IMR-90 (cell line): ENCODE results near the gene KRTAP5-7. TPM values are rescaled to one million over a fixed set of nuclear protein-coding genes. Genes with fewer than 3 reads are reported as not detected.

Experiments used
- ATAC-seq: fragments of 200-7000 bp; cut with Tn5 transposase; 2 replicates; pipeline ENCODE4 v1.9.1; 2020; ENCODE audit warnings: low read depth, mild to moderate bottlenecking, moderate library complexity
- BruUV-seq: library from RNA; stranded (reverse); fragments of 400-500 nt; replicated peaks from 2 replicates; lab custom pipeline; 2021; lab: Mats Ljungman, UMichigan
- CTCF ChIA-PET: fragments of 300-600 bp; formaldehyde crosslinking; extraction: SDS; loops from one replicate; lab custom pipeline; 2021; ENCODE audit warnings: antibody characterized with exemption; lab: Yijun Ruan, JAX
- POLR2A ChIA-PET: fragments of 300-600 bp; sonication (Branson Sonifier 250); formaldehyde crosslinking; loops from one replicate; lab custom pipeline; 2022; ENCODE audit warnings: antibody characterized with exemption; ENCODE audit not compliant: unreplicated experiment; lab: Charles Lee
- DNase-seq: peaks from one replicate; pipeline ENCODE4 v3.0.0; 2013
- H2AFZ ChIP-seq: replicated peaks from 2 replicates; pipeline ENCODE3; 2013; ENCODE audit warnings: low read length, mild to moderate bottlenecking; ENCODE audit not compliant: poor library complexity
- H2AK5ac ChIP-seq: 2 replicates; pipeline ENCODE4 v1.6.1; 2013; ENCODE audit warnings: low read depth, low read length, inconsistent platforms
- H2AK9ac ChIP-seq: replicated peaks from 2 replicates; pipeline ENCODE3; 2013; ENCODE audit warnings: mild to moderate bottlenecking, low read depth, low read length, moderate library complexity; ENCODE audit not compliant: poor library complexity
- H2BK120ac ChIP-seq: 2 replicates; pipeline ENCODE4 v1.6.1; 2013; ENCODE audit warnings: low read depth, low read length, inconsistent platforms
- H2BK15ac ChIP-seq: 3 replicates; pipeline ENCODE4 v1.6.1; 2013; ENCODE audit warnings: low read depth, low read length, inconsistent platforms
- H2BK20ac ChIP-seq: 2 replicates; pipeline ENCODE4 v1.6.1; 2013; ENCODE audit warnings: low read depth, mild to moderate bottlenecking, inconsistent platforms, low read length, moderate library complexity
- H2BK5ac ChIP-seq: 2 replicates; pipeline ENCODE4 v1.6.1; 2013; ENCODE audit warnings: mild to moderate bottlenecking, low read depth, low read length, inconsistent platforms; ENCODE audit not compliant: poor library complexity, severe bottlenecking
- H3K14ac ChIP-seq: replicated peaks from 2 replicates; pipeline ENCODE4 v1.6.1; 2013; ENCODE audit warnings: low read depth, low read length, inconsistent platforms
- H3K18ac ChIP-seq: 2 replicates; pipeline ENCODE4 v1.6.1; 2013; ENCODE audit warnings: low read depth, low read length, control low read depth
- H3K23ac ChIP-seq: 2 replicates; pipeline ENCODE4 v1.6.1; 2013; ENCODE audit warnings: low read depth, low read length, inconsistent platforms
- H3K27ac ChIP-seq: 2 replicates; pipeline ENCODE4 v1.5.1; 2013; ENCODE audit warnings: mild to moderate bottlenecking, control low read depth, low read length; ENCODE audit not compliant: insufficient read depth
- H3K27me3 ChIP-seq: 2 replicates; pipeline ENCODE4 v1.6.1; 2013; ENCODE audit warnings: low read length; ENCODE audit not compliant: control insufficient read depth, insufficient read depth
- H3K36me3 ChIP-seq: 2 replicates; pipeline ENCODE4 v1.6.1; 2013; ENCODE audit warnings: low read length, mixed read lengths; ENCODE audit not compliant: control insufficient read depth, insufficient read depth
- H3K4ac ChIP-seq: 2 replicates; pipeline ENCODE4 v1.6.1; 2013; ENCODE audit warnings: low read depth, low read length, inconsistent platforms
- H3K4me1 ChIP-seq: 2 replicates; pipeline ENCODE4 v1.6.1; 2013; ENCODE audit warnings: low read length, mixed read lengths; ENCODE audit not compliant: control insufficient read depth, insufficient read depth
- H3K4me2 ChIP-seq: 2 replicates; pipeline ENCODE4 v1.6.1; 2013; ENCODE audit warnings: low read depth, mild to moderate bottlenecking, control low read depth, low read length, moderate library complexity
- H3K4me3 ChIP-seq: 2 replicates; pipeline ENCODE4 v1.5.1; 2013; ENCODE audit warnings: low read depth, mild to moderate bottlenecking, control low read depth, low read length, moderate library complexity; ENCODE audit not compliant: insufficient read depth
- H3K56ac ChIP-seq: 2 replicates; pipeline ENCODE4 v1.6.1; 2013; ENCODE audit warnings: low read length, inconsistent platforms; ENCODE audit not compliant: insufficient read depth; ENCODE audit errors: extremely low read depth
- H3K79me1 ChIP-seq, 2 experiments: 2 replicates each; pipeline ENCODE4 v1.6.1; 2013; ENCODE audit warnings: low read length in 2 of 2, inconsistent platforms in 1 of 2, low read depth in 1 of 2
- H3K9ac ChIP-seq: 2 replicates; pipeline ENCODE4 v1.6.1; 2013; ENCODE audit warnings: low read depth, low read length, control low read depth
- H3K9me1 ChIP-seq: 2 replicates; pipeline ENCODE4 v1.6.1; 2013; ENCODE audit warnings: low read length, inconsistent platforms; ENCODE audit not compliant: insufficient read depth
- H3K9me3 ChIP-seq: 2 replicates; pipeline ENCODE4 v1.6.1; 2013; ENCODE audit warnings: low read length; ENCODE audit not compliant: control insufficient read depth, insufficient read depth
- H4K20me1 ChIP-seq: 2 replicates; pipeline ENCODE4 v1.6.1; 2013; ENCODE audit warnings: low read length, inconsistent platforms; ENCODE audit not compliant: insufficient read depth
- H4K5ac ChIP-seq: 2 replicates; pipeline ENCODE4 v1.6.1; 2013; ENCODE audit warnings: mild to moderate bottlenecking, low read depth, low read length, control low read depth
- H4K8ac ChIP-seq, 2 experiments: 2 replicates each; pipeline ENCODE4 v1.6.1; 2013; ENCODE audit warnings: low read depth in 2 of 2, low read length in 2 of 2, control low read depth in 1 of 2, inconsistent platforms in 1 of 2
- H4K91ac ChIP-seq: 2 replicates; pipeline ENCODE4 v1.6.1; 2013; ENCODE audit warnings: low read depth, low read length, inconsistent platforms; ENCODE audit not compliant: insufficient read depth
- BHLHE40 ChIP-seq: fragments of 150-350 bp; IDR thresholded peaks from 2 replicates; pipeline ENCODE4 v1.6.1; 2016; ENCODE audit warnings: mild to moderate bottlenecking, low read depth, low read length
- CEBPB ChIP-seq: IDR thresholded peaks from 2 replicates; pipeline ENCODE4 v1.6.1; 2012; ENCODE audit warnings: low read depth, low read length, improper control_type of control experiment
- CHD1 ChIP-seq: IDR thresholded peaks from 2 replicates; pipeline ENCODE4 v1.6.1; 2012; ENCODE audit warnings: low read depth, low read length, improper control_type of control experiment
- CTCF ChIP-seq: conservative IDR thresholded peaks from 2 replicates; pipeline ENCODE4 v1.5.1; 2012; ENCODE audit warnings: mild to moderate bottlenecking, low read depth, low read length, improper control_type of control experiment
- ELK1 ChIP-seq: fragments of 150-350 bp; IDR thresholded peaks from 2 replicates; pipeline ENCODE4 v1.6.1; 2016; ENCODE audit warnings: low read depth, mild to moderate bottlenecking, low read length, moderate library complexity, borderline replicate concordance
- FOS ChIP-seq: fragments of 150-350 bp; IDR thresholded peaks from 2 replicates; pipeline ENCODE4 v1.6.1; 2016; ENCODE audit warnings: low read depth, low read length
- MAFK ChIP-seq: IDR thresholded peaks from 2 replicates; pipeline ENCODE4 v1.6.1; 2012; ENCODE audit warnings: low read depth, low read length, improper control_type of control experiment
- MAZ ChIP-seq: IDR thresholded peaks from 2 replicates; pipeline ENCODE4 v1.6.1; 2012; ENCODE audit warnings: low read depth, mild to moderate bottlenecking, low read length, improper control_type of control experiment, moderate library complexity, borderline replicate concordance
- MXI1 ChIP-seq: IDR thresholded peaks from 2 replicates; pipeline ENCODE4 v1.6.1; 2012; ENCODE audit warnings: low read depth, mild to moderate bottlenecking, low read length, moderate library complexity, borderline replicate concordance
- NFE2L2 ChIP-seq: fragments of 150-350 bp; IDR thresholded peaks from 2 replicates; pipeline ENCODE4 v1.6.1; 2016; ENCODE audit warnings: low read depth, mild to moderate bottlenecking, low read length
- POLR2A ChIP-seq: IDR thresholded peaks from 2 replicates; pipeline ENCODE4 v1.6.1; 2012; ENCODE audit warnings: mild to moderate bottlenecking, low read depth, low read length
- RAD21 ChIP-seq: IDR thresholded peaks from 2 replicates; pipeline ENCODE4 v1.6.1; 2012; ENCODE audit warnings: low read length, improper control_type of control experiment
- RCOR1 ChIP-seq: IDR thresholded peaks from 2 replicates; pipeline ENCODE4 v1.6.1; 2012; ENCODE audit warnings: mild to moderate bottlenecking, low read length, improper control_type of control experiment; ENCODE audit not compliant: insufficient replicate concordance
- RFX5 ChIP-seq: IDR thresholded peaks from 2 replicates; pipeline ENCODE4 v1.8.0; 2012; ENCODE audit warnings: low read depth, mild to moderate bottlenecking, low read length, moderate library complexity
- SMC3 ChIP-seq: fragments of 150-350 bp; IDR thresholded peaks from 2 replicates; pipeline ENCODE4 v1.6.1; 2016; ENCODE audit warnings: low read depth, mild to moderate bottlenecking, antibody characterized with exemption, low read length, moderate library complexity
- USF2 ChIP-seq: fragments of 150-350 bp; IDR thresholded peaks from 2 replicates; pipeline ENCODE4 v1.6.1; 2017; ENCODE audit warnings: mild to moderate bottlenecking, antibody characterized with exemption, low read length, low read depth
- WGBS, 2 experiments: methylation state at CpG; one replicate each; pipeline versions ENCODE4 v1.1.5 to v1.1.7; 2013; ENCODE audit warnings: missing lambda C conversion rate in 2 of 2; ENCODE audit not compliant: insufficient read length in 1 of 2; ENCODE audit errors: extremely low coverage in 2 of 2; 5-methylcytosine and 5-hydroxymethylcytosine counted together
- dilution Hi-C: fragments of 300-500 bp; cut with HindIII; formaldehyde crosslinking; loops from one replicate; pipeline ENCODE4 v1.14.3; 2018; ENCODE audit warnings: low sequenced_read_pairs; ENCODE audit not compliant: unreplicated experiment
- in situ Hi-C: fragments of 300-500 bp; cut with MboI; formaldehyde crosslinking; loops from 3 replicates; pipeline ENCODE4 v1.14.3; 2019; ENCODE audit warnings: low sequenced_read_pairs, inconsistent platforms, mixed read lengths
- intact Hi-C: fragments of 100-400 bp; cut with micrococcal nuclease; formaldehyde crosslinking; loops from 2 replicates; pipeline ENCODE4 v1.10.0; 2022
- polyA plus RNA-seq, 3 experiments: library from polyadenylated mRNA; depleted of rRNA; stranded (reverse); fragments of >200 nt; gene quantifications; 2 replicates each; pipeline ENCODE4 v1.2.3, GENCODE V29; 2012; ENCODE audit warnings: low replicate concordance in 1 of 3
- total RNA-seq: library from RNA; depleted of rRNA; stranded (reverse); fragments of >200 nt; gene quantifications from 2 replicates; pipeline ENCODE4 v1.2.3, GENCODE V29; 2012

The KRTAP5-7 gene
- total and polyA plus RNA-seq, 2 of the 4 experiments (the other 2 are of a cell fraction), result not detected

- H2AK5ac ChIP-seq, result no peak overlapping the region
- H4K20me1 ChIP-seq, result no peaks in the 10 kb centered on the region
- no peaks in the 10 kb centered on the region for H3K4me1 ChIP-seq
- 28% methylated on average over 5 of the region's 5 CpGs; no CpG with 5 or more reads in 1 of the 2 experiments for WGBS, 2 experiments
- H3K79me1 ChIP-seq, result no peaks in the 10 kb centered on the region
- H2BK5ac ChIP-seq, result no peak overlapping the region
- H2BK20ac ChIP-seq, result no peak overlapping the region
- no peak overlapping the region for H3K23ac ChIP-seq
- H3K9ac ChIP-seq, result no peak overlapping the region
- no peak overlapping the region for H4K8ac ChIP-seq
- H3K27me3 ChIP-seq, result peaks cover 9% of the 10 kb centered on the region
- H3K9me1 ChIP-seq, result no peaks in the 10 kb centered on the region
- no TSS peak for BruUV-seq
- H4K5ac ChIP-seq, result no peak overlapping the region
- H3K9me3 ChIP-seq, result no peaks in the 10 kb centered on the region
- dilution Hi-C loops (no loop called here), in situ Hi-C loops (no loop called here), intact Hi-C loops (no loop called here)
- no peak overlapping the region for H3K27ac ChIP-seq
- no peak overlapping the region for H3K4ac ChIP-seq
- no peak overlapping the region for H3K18ac ChIP-seq
- no peak overlapping the region for H2AK9ac ChIP-seq
- no peaks in the 10 kb centered on the region for H3K36me3 ChIP-seq
- H3K56ac ChIP-seq, result no peak overlapping the region
- no peak overlapping the region for H3K14ac ChIP-seq
- TF ChIP-seq ELK1, result no peak
- no peak for TF ChIP-seq NFE2L2
- TF ChIP-seq RFX5, result no peak
- no peak for TF ChIP-seq USF2
- no peak for TF ChIP-seq MAFK
- TF ChIP-seq POLR2A, result no peak
- no peak for TF ChIP-seq RAD21
- no peak for TF ChIP-seq CTCF
- TF ChIP-seq MXI1, result no peak
- no peak for TF ChIP-seq CEBPB
- TF ChIP-seq SMC3, result no peak
- TF ChIP-seq FOS, result no peak
- no peak for TF ChIP-seq BHLHE40
- no peak for TF ChIP-seq MAZ
- no peak for TF ChIP-seq RCOR1
- no peak for TF ChIP-seq CHD1
- CTCF ChIA-PET, result no interaction called here
- ATAC-seq, result no peak
- H2BK15ac ChIP-seq, result no peak overlapping the region
- no peak overlapping the region for H3K4me3 ChIP-seq
- H2BK120ac ChIP-seq, result no peak overlapping the region
- no peak overlapping the region for H2AFZ ChIP-seq
- POLR2A ChIA-PET, result no interaction called here
- DNase-seq, result no peak
- no peak overlapping the region for H3K4me2 ChIP-seq
- no peak overlapping the region for H4K91ac ChIP-seq
These were observed 21.7 kb downstream of the KRTAP5-7 start for GRCh38 chr11:71548716-71549151.
